ENCODE measurements around the gene ITGB8.

DNA sequence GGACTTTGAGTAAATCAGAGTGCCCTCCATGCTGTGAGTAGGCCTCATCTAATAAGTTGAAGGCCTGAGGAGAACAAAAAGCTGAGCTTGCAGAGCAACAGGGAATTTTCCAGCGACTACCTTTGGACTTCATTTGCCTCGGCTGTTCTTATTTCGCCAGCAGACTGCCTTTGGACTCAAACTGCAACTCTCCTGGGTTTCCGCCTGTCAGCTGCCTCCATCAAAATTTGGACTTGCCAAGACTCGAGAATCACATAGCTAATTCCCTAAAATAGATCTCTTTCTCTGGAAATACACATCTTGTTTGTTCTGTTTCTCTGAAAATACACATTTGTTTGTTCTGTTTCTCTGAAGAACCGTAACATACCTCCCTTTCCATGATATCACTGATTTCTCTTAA lies 93.8 kb downstream of the ITGB8 start:
- TF ChIP-seq EZH2 (IDR thresholded peaks at IDR 0.05) (no peak), POLR2AphosphoS5 (IDR thresholded peaks at IDR 0.05; ENCODE audit: borderline replicate concordance, low read depth, low read length) (no peak), FOXP2 (optimal IDR thresholded peaks at IDR 0.05; ENCODE audit: control extremely low read depth, extremely low read length, insufficient read depth) (no peak)

All from SK-N-MC (cell line).